Measurements from ENCODE around the gene PIK3C2G.

DNA sequence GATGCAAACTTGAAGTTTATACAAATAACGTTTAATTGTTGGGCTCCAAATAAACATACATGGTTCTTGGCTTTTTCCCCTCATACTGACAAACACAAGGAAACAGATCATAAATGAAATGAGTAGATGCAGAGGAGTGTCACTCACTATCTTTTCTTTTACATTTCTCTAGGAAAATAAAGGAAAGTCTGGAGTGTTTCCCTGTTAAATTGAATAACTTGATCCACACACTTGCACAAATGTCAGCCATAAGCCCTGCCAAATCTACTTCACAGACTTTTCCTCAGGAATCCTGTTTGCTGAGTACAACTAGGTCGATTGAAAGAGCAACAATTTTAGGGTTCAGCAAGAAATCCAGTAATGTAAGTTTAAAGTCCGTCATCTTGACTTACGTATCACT, 301.2 kb downstream of the PIK3C2G start:
- TF ChIP-seq, protein P1, sequence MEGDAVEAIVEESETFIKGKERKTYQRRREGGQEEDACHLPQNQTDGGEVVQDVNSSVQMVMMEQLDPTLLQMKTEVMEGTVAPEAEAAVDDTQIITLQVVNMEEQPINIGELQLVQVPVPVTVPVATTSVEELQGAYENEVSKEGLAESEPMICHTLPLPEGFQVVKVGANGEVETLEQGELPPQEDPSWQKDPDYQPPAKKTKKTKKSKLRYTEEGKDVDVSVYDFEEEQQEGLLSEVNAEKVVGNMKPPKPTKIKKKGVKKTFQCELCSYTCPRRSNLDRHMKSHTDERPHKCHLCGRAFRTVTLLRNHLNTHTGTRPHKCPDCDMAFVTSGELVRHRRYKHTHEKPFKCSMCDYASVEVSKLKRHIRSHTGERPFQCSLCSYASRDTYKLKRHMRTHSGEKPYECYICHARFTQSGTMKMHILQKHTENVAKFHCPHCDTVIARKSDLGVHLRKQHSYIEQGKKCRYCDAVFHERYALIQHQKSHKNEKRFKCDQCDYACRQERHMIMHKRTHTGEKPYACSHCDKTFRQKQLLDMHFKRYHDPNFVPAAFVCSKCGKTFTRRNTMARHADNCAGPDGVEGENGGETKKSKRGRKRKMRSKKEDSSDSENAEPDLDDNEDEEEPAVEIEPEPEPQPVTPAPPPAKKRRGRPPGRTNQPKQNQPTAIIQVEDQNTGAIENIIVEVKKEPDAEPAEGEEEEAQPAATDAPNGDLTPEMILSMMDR (IDR thresholded peaks at IDR 0.05): no peak
- TF ChIP-seq POLR2A (IDR thresholded peaks at IDR 0.05) (no peak), EP300 (IDR thresholded peaks at IDR 0.05) (no peak)

All from tibial nerve (tissue), 4 donors.